Endothelial cell of umbilical vein (primary cell): ENCODE results near the gene TAF11L13. TPM values are rescaled to one million over a fixed set of nuclear protein-coding genes. Genes with fewer than 3 reads are reported as not detected.
"Not testable (repeated sequence)": the region's sequence is repeated elsewhere in the genome, so short reads cannot be mapped to it uniquely, and the experiment has no call there.

Experiments
- Bru-seq: library from RNA; stranded (reverse); fragments of 400-500 nt; gene quantifications from one replicate; lab custom pipeline; 2021; lab: Mats Ljungman, UMichigan
- BruChase-seq, 2 experiments: library from RNA; stranded (reverse); fragments of 400-500 nt; gene quantifications; one replicate each; lab custom pipeline; 2021; lab: Mats Ljungman, UMichigan
- BruUV-seq: library from RNA; stranded (reverse); fragments of 400-500 nt; replicated peaks from 2 replicates; lab custom pipeline; 2021; lab: Mats Ljungman, UMichigan
- CTCF ChIA-PET: fragments of 300-600, 350-600 bp; sonication (Branson Sonifier 250); formaldehyde crosslinking; loops from one replicate; lab custom pipeline; 2021; ENCODE audit warnings: antibody characterized with exemption, inconsistent platforms; lab: Charles Lee
- POLR2A ChIA-PET: fragments of 300-600, 350-600 bp; sonication (Branson Sonifier 250); formaldehyde crosslinking; loops from one replicate; lab custom pipeline; 2021; ENCODE audit warnings: antibody characterized with exemption, inconsistent platforms; lab: Charles Lee
- DNase-seq: peaks from one replicate; pipeline ENCODE4 v3.0.0-alpha.2; 2011; ENCODE audit warnings: low read depth, low spot score
- FAIRE-seq: peaks from 2 replicates; lab custom pipeline; 2011; peaks lifted over from hg19 to GRCh38; lab: Jason Lieb, UNC
- H2AFZ ChIP-seq: 2 replicates; pipeline ENCODE4 v1.6.0; 2012; ENCODE audit warnings: low read depth, low read length, control low read depth, inconsistent platforms
- H3K27ac ChIP-seq: 2 replicates; pipeline ENCODE4 v1.5.1; 2011; ENCODE audit warnings: low read depth, mild to moderate bottlenecking, control low read depth, low read length, moderate library complexity; ENCODE audit not compliant: insufficient read depth
- H3K27me3 ChIP-seq, 2 experiments: 2 replicates each; pipeline versions ENCODE4 v1.6.0 to v1.6.1; 2011; ENCODE audit warnings: low read length in 2 of 2, mixed read lengths in 1 of 2; ENCODE audit not compliant: control insufficient read depth in 2 of 2, insufficient read depth in 2 of 2
- H3K36me3 ChIP-seq, 2 experiments: 2 replicates in 1 of 2; 3 replicates in 1 of 2; pipeline ENCODE4 v1.5.1; 2011; ENCODE audit warnings: low read length in 2 of 2, mild to moderate bottlenecking in 1 of 2, moderate library complexity in 1 of 2; ENCODE audit not compliant: control insufficient read depth in 2 of 2, insufficient read depth in 2 of 2; ENCODE audit errors: extremely low read depth in 1 of 2
- H3K4me1 ChIP-seq: 3 replicates; pipeline ENCODE4 v1.5.1; 2011; ENCODE audit warnings: mild to moderate bottlenecking, low read length; ENCODE audit not compliant: control insufficient read depth, insufficient read depth; ENCODE audit errors: extremely low read depth
- H3K4me2 ChIP-seq: 2 replicates; pipeline ENCODE4 v1.6.1; 2011; ENCODE audit warnings: low read length, control low read depth, mixed read lengths; ENCODE audit not compliant: insufficient read depth
- H3K4me3 ChIP-seq, 3 experiments: fragments of 200-600 bp in 1 of 3; sonication (generic), shearing (Covaris generic) in 1 of 3; replicated peaks in 1 of 3; 2 replicates each; pipeline ENCODE4 v1.5.1; 2011 to 2016; ENCODE audit warnings: control low read depth in 3 of 3, low read length in 3 of 3, mild to moderate bottlenecking in 2 of 3, inconsistent platforms in 1 of 3, low read depth in 1 of 3, moderate library complexity in 1 of 3; ENCODE audit not compliant: insufficient read depth in 1 of 3
- H3K79me2 ChIP-seq: 2 replicates; pipeline ENCODE4 v1.6.0; 2012; ENCODE audit warnings: low read length, inconsistent platforms; ENCODE audit not compliant: control insufficient read depth, insufficient read depth
- H3K9ac ChIP-seq: replicated peaks from 2 replicates; pipeline ENCODE3; 2011; ENCODE audit warnings: low read length, control low read depth; ENCODE audit not compliant: insufficient read depth; ENCODE audit errors: extremely low read depth
- H3K9me1 ChIP-seq: replicated peaks from 3 replicates; pipeline ENCODE4 v1.6.0; 2011; ENCODE audit warnings: mild to moderate bottlenecking, low read length; ENCODE audit not compliant: control insufficient read depth, insufficient read depth; ENCODE audit errors: extremely low read depth
- H3K9me3 ChIP-seq: replicated peaks from 2 replicates; pipeline ENCODE4 v1.5.1; 2012; ENCODE audit warnings: low read length, inconsistent platforms; ENCODE audit not compliant: control insufficient read depth, insufficient read depth
- H4K20me1 ChIP-seq: replicated peaks from 2 replicates; pipeline ENCODE3; 2011; ENCODE audit warnings: mild to moderate bottlenecking, low read length; ENCODE audit not compliant: control insufficient read depth, insufficient read depth; ENCODE audit errors: extremely low read depth
- dilution Hi-C: fragments of 300-500 bp; cut with MboI; formaldehyde crosslinking; loops from one replicate; pipeline ENCODE4 v1.15.0; 2019; ENCODE audit warnings: low sequenced_read_pairs; ENCODE audit not compliant: extremely low pct_ligation_motif_present
- intact Hi-C: fragments of 100-400 bp; cut with micrococcal nuclease; formaldehyde crosslinking; loops from one replicate; pipeline ENCODE4 v1.10.0; 2022
- long read RNA-seq: library from polyadenylated mRNA; stranded (forward); transcript quantifications from one replicate; pipeline ENCODE4 v2.0.0, GENCODE V29; 2021
- polyA minus RNA-seq, 3 experiments: library from RNA; depleted of rRNA, polyadenylated mRNA; stranded (reverse); fragments of >200 nt; gene quantifications; 1 replicate in 1 of 3; 2 replicates in 2 of 3; pipeline ENCODE4 v1.2.3, GENCODE V29; 2011
- polyA plus RNA-seq, 4 experiments: library from polyadenylated mRNA; depleted of rRNA in 3 of 4; stranded (reverse) in 3 of 4; unstranded in 1 of 4; fragments of >200 nt; gene quantifications; 2 replicates each; pipeline versions ENCODE4 v1.2.1 to v1.2.3, GENCODE V29; 2011 to 2012; ENCODE audit warnings: missing spikeins in 1 of 4
- total RNA-seq: library from RNA; stranded (reverse); gene quantifications from 2 replicates; pipeline ENCODE4 v1.2.3, GENCODE V29; 2021

The TAF11L13 gene
- not detected in 2 replicates for total RNA-seq
- polyA plus RNA-seq = not detected in 2 replicates
- not detected in 2 replicates for polyA plus RNA-seq (2011; cell fraction: cytosol; rRNA removed)
- not detected in 2 replicates for polyA plus RNA-seq (2011; cell fraction: nucleus; rRNA removed)
- not detected in 2 replicates for polyA plus RNA-seq (2012)
- not detected in 2 replicates for polyA minus RNA-seq
- not detected for polyA minus RNA-seq (2011; cell fraction: cytosol; rRNA and poly(A)+ RNA removed)
- not detected in 2 replicates for polyA minus RNA-seq (2011; cell fraction: nucleus; rRNA and poly(A)+ RNA removed)
- not detected for Bru-seq, nascent RNA
- not detected for BruChase-seq, experiment 1, labeled RNA remaining after a 6-hour chase
- not detected for BruChase-seq, experiment 2, labeled RNA remaining after a 2-hour chase
- long read RNA-seq = 0 reads

DNA sequence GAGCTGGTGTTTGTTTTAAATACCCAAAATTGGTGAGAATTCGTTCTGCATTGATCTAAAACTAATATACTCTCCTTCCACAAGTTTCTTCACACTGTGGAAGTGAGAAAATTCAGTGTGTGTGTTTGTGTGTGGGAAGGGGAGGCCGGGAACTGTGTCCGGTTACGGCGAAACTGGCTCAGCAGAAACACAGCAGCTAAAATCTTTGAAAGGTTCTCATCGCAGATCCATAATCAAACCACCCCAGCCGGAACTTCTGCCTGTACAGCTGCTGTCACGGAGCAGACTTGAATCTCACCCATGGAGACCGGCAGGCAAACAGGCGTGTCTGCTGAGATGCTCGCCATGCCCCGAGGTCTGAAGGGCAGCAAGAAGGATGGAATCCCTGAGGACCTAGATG is at the start of gene TAF11L13:
TAF11L13 (plus strand) TSS at position 301 of the 400 bp plus-strand sequence.
- H3K9ac ChIP-seq, H3K36me3 ChIP-seq, H3K79me2 ChIP-seq, CTCF ChIA-PET, H3K4me1 ChIP-seq, intact Hi-C loops, H2AFZ ChIP-seq, H3K4me3 ChIP-seq, FAIRE-seq, BruUV-seq, H3K9me3 ChIP-seq, dilution Hi-C loops, DNase-seq, H3K4me2 ChIP-seq, H3K9me1 ChIP-seq, H4K20me1 ChIP-seq, H3K27me3 ChIP-seq, H3K27ac ChIP-seq, POLR2A ChIA-PET: not testable (repeated sequence)

GRCh38 chr5:17585658-17586057 is 46.2 kb upstream of the TAF11L13 start, which contains the start of gene TAF11L7:
TAF11L7 (minus strand) TSS chr5:17585758.
- H3K27ac ChIP-seq, H3K79me2 ChIP-seq, H3K9ac ChIP-seq, dilution Hi-C loops, H2AFZ ChIP-seq, H3K9me1 ChIP-seq, FAIRE-seq, POLR2A ChIA-PET, H4K20me1 ChIP-seq, DNase-seq, H3K27me3 ChIP-seq, H3K36me3 ChIP-seq, H3K9me3 ChIP-seq, H3K4me1 ChIP-seq, BruUV-seq, H3K4me2 ChIP-seq, CTCF ChIA-PET, H3K4me3 ChIP-seq, intact Hi-C loops: not testable (repeated sequence)

GRCh38 chr5:17590860-17591259 is 41.0 kb upstream of the TAF11L13 start, which contains the start of gene TAF11L8:
TAF11L8 (minus strand) TSS chr5:17590960.
- dilution Hi-C loops, H3K4me3 ChIP-seq, BruUV-seq, H3K36me3 ChIP-seq, H4K20me1 ChIP-seq, CTCF ChIA-PET, POLR2A ChIA-PET, H3K9me1 ChIP-seq, H3K4me2 ChIP-seq, H2AFZ ChIP-seq, intact Hi-C loops, H3K9me3 ChIP-seq, DNase-seq, H3K9ac ChIP-seq, H3K79me2 ChIP-seq, H3K4me1 ChIP-seq, H3K27me3 ChIP-seq, H3K27ac ChIP-seq, FAIRE-seq: not testable (repeated sequence)

- dilution Hi-C loops, H3K9me1 ChIP-seq, CTCF ChIA-PET, H3K27ac ChIP-seq, H3K36me3 ChIP-seq, H2AFZ ChIP-seq, H3K4me1 ChIP-seq, H3K27me3 ChIP-seq, H3K9me3 ChIP-seq, DNase-seq, FAIRE-seq, H4K20me1 ChIP-seq, H3K4me3 ChIP-seq, H3K9ac ChIP-seq, H3K4me2 ChIP-seq, H3K79me2 ChIP-seq, POLR2A ChIA-PET, intact Hi-C loops, BruUV-seq: not testable (repeated sequence)
Observed at GRCh38 chr5:17594255-17594654, 37.6 kb upstream of the TAF11L13 start, which contains the start of gene TAF11L9. TAF11L9 (minus strand) TSS chr5:17594394.
